ENCODE results near the gene COX10. TPM values are rescaled to one million over a fixed set of nuclear protein-coding genes. Genes with fewer than 3 reads are reported as not detected.

COX10 gene
- total RNA-seq, 1 experiment from 2014 or later: 20.0 TPM

DNA sequence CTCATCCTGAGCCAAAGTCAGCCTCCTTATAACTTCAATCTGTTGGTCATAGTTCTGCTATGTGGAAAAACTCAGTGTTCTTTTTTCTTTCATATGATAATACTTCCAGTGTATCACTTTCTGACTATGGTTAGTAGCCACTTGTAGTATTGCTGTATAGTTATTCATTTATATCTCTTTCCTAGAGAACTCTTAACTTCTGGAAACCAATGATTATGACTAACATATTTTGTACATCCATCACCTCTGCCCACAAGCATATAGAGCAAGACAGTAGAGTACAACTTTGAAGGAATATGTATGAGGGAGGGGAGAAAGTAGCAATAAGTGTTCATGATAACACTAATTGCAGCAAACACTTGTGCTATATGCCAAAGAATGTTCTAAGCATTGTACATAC, 38.6 kb downstream of the COX10 start:
- POLR2A ChIA-PET (ENCODE audit: low non-redundant PET): no interaction called here
- Histone ChIP-seq H3K4me3 (ENCODE audit: low read depth, low read length, poor library complexity, severe bottlenecking) (no peak overlapping the region), H3K36me3 (ENCODE audit: insufficient read depth, low read length, poor library complexity, severe bottlenecking) (no peaks in the 10 kb centered on the region), H3K27ac (ENCODE audit: low read depth, low read length, poor library complexity, severe bottlenecking) (no peak overlapping the region), H3K4me1 (ENCODE audit: insufficient read depth, low read length, poor library complexity, severe bottlenecking) (no peaks in the 10 kb centered on the region), H3K9me3 (ENCODE audit: low read depth, low read length, poor library complexity, severe bottlenecking) (no peaks in the 10 kb centered on the region), H3K27me3 (replicated peaks; ENCODE audit: insufficient read depth, low read depth, low read length, poor library complexity) (no peaks in the 10 kb centered on the region)
- CTCF ChIA-PET: no interaction called here
- intact Hi-C loops (cut with micrococcal nuclease; ENCODE audit: unreplicated experiment): no loop called here
- no peak for TF ChIP-seq EZH2 (IDR thresholded peaks at IDR 0.05; ENCODE audit: borderline replicate concordance, low read depth, low read length, poor library complexity, severe bottlenecking)
- TF ChIP-seq, protein P1, sequence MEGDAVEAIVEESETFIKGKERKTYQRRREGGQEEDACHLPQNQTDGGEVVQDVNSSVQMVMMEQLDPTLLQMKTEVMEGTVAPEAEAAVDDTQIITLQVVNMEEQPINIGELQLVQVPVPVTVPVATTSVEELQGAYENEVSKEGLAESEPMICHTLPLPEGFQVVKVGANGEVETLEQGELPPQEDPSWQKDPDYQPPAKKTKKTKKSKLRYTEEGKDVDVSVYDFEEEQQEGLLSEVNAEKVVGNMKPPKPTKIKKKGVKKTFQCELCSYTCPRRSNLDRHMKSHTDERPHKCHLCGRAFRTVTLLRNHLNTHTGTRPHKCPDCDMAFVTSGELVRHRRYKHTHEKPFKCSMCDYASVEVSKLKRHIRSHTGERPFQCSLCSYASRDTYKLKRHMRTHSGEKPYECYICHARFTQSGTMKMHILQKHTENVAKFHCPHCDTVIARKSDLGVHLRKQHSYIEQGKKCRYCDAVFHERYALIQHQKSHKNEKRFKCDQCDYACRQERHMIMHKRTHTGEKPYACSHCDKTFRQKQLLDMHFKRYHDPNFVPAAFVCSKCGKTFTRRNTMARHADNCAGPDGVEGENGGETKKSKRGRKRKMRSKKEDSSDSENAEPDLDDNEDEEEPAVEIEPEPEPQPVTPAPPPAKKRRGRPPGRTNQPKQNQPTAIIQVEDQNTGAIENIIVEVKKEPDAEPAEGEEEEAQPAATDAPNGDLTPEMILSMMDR (conservative IDR thresholded peaks at IDR 0.05; ENCODE audit: low read depth, low read length): no peak
- BruUV-seq (replicated peaks): no TSS peak
- DNase-seq (ENCODE audit: low spot score): no peak

DNA sequence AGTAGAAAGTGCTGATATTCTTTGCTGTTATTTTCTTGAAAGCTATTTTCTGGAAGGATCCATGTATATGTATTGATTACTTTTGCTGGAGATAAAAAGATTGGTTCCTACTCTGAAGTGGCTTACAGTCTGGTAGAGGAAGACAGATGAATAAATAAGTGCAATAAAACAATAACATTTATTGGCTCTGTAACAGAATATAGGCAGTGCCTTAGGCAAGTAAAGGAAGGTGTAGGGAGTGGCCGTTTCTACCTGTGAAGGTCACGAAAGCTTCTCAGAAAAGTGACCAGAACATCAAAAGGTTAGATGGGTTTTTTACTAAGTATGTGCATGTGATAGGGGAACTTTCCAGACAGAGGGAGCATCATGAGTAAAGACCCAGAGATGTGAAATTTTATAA, 43.1 kb downstream of the COX10 start:
- POLR2A ChIA-PET (ENCODE audit: low non-redundant PET): no interaction called here
- CTCF ChIA-PET: no interaction called here
- no peaks in the 10 kb centered on the region for H3K9me3 ChIP-seq (ENCODE audit: low read depth, low read length, poor library complexity, severe bottlenecking)
- no TSS peak for BruUV-seq (replicated peaks)
- no peaks in the 10 kb centered on the region for H3K4me1 ChIP-seq (ENCODE audit: insufficient read depth, low read length, poor library complexity, severe bottlenecking)
- H3K36me3 ChIP-seq (ENCODE audit: insufficient read depth, low read length, poor library complexity, severe bottlenecking): no peaks in the 10 kb centered on the region
- DNase-seq (ENCODE audit: low spot score): no peak
- no peaks in the 10 kb centered on the region for H3K27me3 ChIP-seq (replicated peaks; ENCODE audit: insufficient read depth, low read depth, low read length, poor library complexity)
- intact Hi-C loops (cut with micrococcal nuclease; ENCODE audit: unreplicated experiment): no loop called here
- TF ChIP-seq EZH2 (IDR thresholded peaks at IDR 0.05; ENCODE audit: borderline replicate concordance, low read depth, low read length, poor library complexity, severe bottlenecking): no peak
- TF ChIP-seq, protein P1 (conservative IDR thresholded peaks at IDR 0.05; ENCODE audit: low read depth, low read length): no peak
- no peak overlapping the region for H3K27ac ChIP-seq (ENCODE audit: low read depth, low read length, poor library complexity, severe bottlenecking)
- no peak overlapping the region for H3K4me3 ChIP-seq (ENCODE audit: low read depth, low read length, poor library complexity, severe bottlenecking)

DNA sequence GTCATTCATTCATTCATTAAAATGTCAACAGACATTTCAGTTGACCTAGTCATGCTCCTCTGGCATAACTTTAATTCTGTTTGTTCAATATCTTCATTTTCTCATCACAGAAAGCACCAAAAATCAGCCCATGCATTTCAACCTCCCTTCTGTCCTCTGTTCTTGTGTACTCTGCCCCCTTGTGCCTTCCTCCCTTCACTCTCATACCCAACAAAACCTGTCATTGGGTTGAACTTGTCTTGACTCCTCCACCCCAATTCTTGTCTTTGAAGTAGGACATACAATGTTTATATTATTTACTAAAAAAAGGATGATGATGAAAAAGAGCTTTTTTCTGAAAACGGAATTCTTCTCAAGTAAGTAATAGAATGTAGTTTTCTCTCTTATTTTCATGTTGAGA, 43.8 kb downstream of the COX10 start:
- no peak for DNase-seq (ENCODE audit: low spot score)
- no peaks in the 10 kb centered on the region for H3K4me1 ChIP-seq (ENCODE audit: insufficient read depth, low read length, poor library complexity, severe bottlenecking)
- BruUV-seq (replicated peaks): no TSS peak
- H3K27ac ChIP-seq (ENCODE audit: low read depth, low read length, poor library complexity, severe bottlenecking): no peak overlapping the region
- TF ChIP-seq, protein P1 (conservative IDR thresholded peaks at IDR 0.05; ENCODE audit: low read depth, low read length): no peak
- TF ChIP-seq EZH2 (IDR thresholded peaks at IDR 0.05; ENCODE audit: borderline replicate concordance, low read depth, low read length, poor library complexity, severe bottlenecking): no peak
- ChIA-PET POLR2A (ENCODE audit: low non-redundant PET) (no interaction called here), CTCF (no interaction called here)
- intact Hi-C loops (cut with micrococcal nuclease; ENCODE audit: unreplicated experiment): no loop called here
- H3K9me3 ChIP-seq (ENCODE audit: low read depth, low read length, poor library complexity, severe bottlenecking): no peaks in the 10 kb centered on the region
- H3K4me3 ChIP-seq (ENCODE audit: low read depth, low read length, poor library complexity, severe bottlenecking): no peak overlapping the region
- H3K27me3 ChIP-seq (replicated peaks; ENCODE audit: insufficient read depth, low read depth, low read length, poor library complexity): no peaks in the 10 kb centered on the region
- no peaks in the 10 kb centered on the region for H3K36me3 ChIP-seq (ENCODE audit: insufficient read depth, low read length, poor library complexity, severe bottlenecking)
